ENCODE data around the gene NAGLU.

NAGLU gene

GRCh38 chr17:42590886-42591285 is 54.8 kb downstream of the NAGLU start:
- DNase-seq (ENCODE audit: low read depth in 4 of 4, low spot score in 1 of 4), result no peak

GRCh38 chr17:42591411-42591810 is 55.4 kb downstream of the NAGLU start:
- no peak for DNase-seq (ENCODE audit: low read depth in 4 of 4, low spot score in 1 of 4)

Measured in stimulated activated CD4-positive, alpha-beta T cell treated with anti-CD3 and anti-CD28 coated beads, Interleukin-1b, Interleukin-23, amount 100 ng/mL, for 24 hours (primary cell).